ENCODE data around the gene ENOX2.

- no peak for TF ChIP-seq CTCF (IDR thresholded peaks at IDR 0.05)
- TF ChIP-seq EP300 (IDR thresholded peaks at IDR 0.05; ENCODE audit: low read depth), result no peak
- no peak for TF ChIP-seq POLR2A (IDR thresholded peaks at IDR 0.05)
Observed at GRCh38 chrX:130879869-130880268, 23.1 kb downstream of the ENOX2 start.
